Caki2 (cell line): ENCODE results near the gene CDK5. TPM values are rescaled to one million over a fixed set of nuclear protein-coding genes. Genes with fewer than 3 reads are reported as not detected.
"Not testable (repeated sequence)": the region's sequence is repeated elsewhere in the genome, so short reads cannot be mapped to it uniquely, and the experiment has no call there.

Source experiments
- DNase-seq: peaks from one replicate; pipeline ENCODE4 v3.0.0-alpha.2; 2015; ENCODE audit warnings: low read depth
- in situ Hi-C: cut with HindIII; loops from 2 replicates; pipeline ENCODE4 v1.10.0; 2016; ENCODE audit warnings: low sequenced_read_pairs, low pct_unique_long_range_greater_than_20kb, mixed read lengths
- total RNA-seq: library from RNA; depleted of rRNA; stranded (reverse); fragments of >200 nt; shearing (Covaris generic); gene quantifications from 2 replicates; pipeline ENCODE4 v1.2.3, GENCODE V29; 2014; ENCODE audit warnings: low replicate concordance; rRNA removed

The CDK5 gene
- total RNA-seq, 1 experiment from 2014 or later, result 37.2 TPM

DNA sequence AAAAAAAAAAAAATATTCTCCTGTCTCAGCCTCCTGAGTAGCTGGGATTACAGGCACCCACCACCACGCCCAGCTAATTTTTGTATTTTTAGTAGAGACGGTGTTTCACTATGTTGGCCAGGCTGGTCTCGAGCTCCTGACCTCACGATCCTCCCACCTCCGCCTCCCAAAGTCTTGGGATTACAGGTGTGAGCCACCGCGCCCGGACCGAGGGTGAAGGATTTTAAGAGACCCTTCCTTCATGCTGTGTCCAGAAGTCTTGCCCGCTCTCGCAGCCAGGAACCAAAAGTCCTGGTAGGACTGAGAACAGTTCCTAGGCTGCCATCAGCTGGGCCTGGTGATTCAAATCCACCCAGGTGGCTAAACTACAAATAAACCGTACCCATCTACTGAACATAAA is 46.1 kb downstream of the CDK5 start:
- DNase-seq, in situ Hi-C loops: not testable (repeated sequence)

DNA sequence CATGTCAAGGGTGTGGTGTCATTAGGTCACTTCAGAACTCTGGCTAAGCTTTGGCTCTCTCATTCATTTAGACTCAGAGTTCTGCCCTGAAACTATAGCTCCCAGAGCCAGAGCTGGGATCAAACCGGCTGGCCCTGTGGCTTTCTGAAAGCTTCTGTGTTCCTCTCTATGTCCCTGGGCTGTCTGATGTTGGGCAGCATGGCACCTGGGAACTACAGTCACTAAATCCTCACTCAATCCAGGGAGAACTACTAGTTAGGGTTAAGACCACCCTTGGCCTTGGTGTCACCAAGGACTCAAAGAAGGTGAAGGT is 46.6 kb downstream of the CDK5 start:
- DNase-seq, result no peak
- in situ Hi-C loops, result no loop called here

DNA sequence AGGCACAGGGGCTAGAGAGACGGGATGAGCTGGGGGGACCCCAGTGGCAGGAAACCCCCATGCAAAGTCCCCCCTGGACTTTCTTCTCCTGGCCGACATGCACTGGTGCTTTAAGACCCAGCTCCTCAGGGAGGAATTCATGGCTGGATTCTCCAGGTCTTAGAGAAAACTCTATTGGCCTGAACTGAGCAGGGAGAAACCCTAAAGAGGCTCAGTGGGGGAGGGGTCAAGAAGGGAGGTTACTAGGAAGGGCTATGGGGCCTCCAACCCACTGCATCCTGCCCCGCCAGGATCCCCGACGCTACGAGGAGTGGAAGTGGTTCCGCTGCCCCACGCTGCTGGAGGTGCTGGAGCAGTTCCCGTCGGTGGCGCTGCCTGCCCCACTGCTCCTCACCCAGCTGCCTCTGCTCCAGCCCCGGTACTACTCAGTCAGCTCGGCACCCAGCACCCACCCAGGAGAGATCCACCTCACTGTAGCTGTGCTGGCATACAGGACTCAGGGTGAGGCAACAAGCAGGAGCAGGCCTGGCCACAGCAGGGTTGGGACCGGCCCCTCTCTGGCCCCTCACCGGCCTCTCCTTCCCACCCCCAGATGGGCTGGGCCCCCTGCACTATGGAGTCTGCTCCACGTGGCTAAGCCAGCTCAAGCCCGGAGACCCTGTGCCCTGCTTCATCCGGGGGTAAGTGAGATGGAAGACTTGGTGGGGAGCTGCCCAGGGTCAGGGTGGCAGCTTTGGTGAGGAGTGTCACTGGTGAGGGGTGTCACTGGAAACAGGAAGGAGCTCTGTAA is 47.2 kb downstream of the CDK5 start:
- DNase-seq, result no peak
- in situ Hi-C loops, result no loop called here

DNA sequence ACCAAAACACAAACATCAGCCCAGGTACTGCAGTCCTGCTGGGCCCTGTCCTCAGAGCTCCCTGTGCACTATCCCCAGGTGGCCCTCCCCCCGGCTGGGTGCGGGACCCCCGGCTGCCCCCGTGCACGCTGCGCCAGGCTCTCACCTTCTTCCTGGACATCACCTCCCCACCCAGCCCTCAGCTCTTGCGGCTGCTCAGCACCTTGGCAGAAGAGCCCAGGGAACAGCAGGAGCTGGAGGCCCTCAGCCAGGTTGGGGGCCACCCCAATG is 47.7 kb downstream of the CDK5 start:
- in situ Hi-C loops, result no loop called here
- no peak for DNase-seq

DNA sequence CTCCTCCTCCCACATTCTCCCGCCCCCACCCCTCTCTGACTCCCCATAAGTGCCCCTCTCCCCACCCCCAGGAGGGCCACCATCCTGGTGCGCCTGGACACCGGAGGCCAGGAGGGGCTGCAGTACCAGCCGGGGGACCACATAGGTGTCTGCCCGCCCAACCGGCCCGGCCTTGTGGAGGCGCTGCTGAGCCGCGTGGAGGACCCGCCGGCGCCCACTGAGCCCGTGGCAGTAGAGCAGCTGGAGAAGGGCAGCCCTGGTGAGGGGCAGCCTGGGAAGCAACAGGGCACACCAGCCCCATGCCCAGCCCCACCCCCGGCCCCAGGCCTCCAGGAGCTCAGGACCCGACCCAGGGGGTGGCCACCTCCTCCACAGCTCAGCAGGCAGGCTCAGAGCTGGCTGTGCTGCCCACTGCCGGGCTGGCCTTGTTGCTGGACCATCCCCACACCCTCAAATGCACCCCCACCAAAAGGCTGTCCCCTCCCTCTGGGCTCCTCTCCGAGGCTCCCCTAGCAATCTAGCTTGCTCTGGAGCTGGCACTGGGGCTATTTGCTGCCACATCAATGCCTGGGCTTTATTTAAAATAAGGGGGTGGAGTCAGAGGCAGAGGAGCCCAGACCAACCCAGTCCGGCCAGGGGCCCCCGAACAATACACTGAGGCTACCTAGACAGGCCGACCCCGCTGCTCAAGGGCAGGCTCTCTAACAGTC is 48.2 kb downstream of the CDK5 start:
- in situ Hi-C loops, result no loop called here
- no peak for DNase-seq

DNA sequence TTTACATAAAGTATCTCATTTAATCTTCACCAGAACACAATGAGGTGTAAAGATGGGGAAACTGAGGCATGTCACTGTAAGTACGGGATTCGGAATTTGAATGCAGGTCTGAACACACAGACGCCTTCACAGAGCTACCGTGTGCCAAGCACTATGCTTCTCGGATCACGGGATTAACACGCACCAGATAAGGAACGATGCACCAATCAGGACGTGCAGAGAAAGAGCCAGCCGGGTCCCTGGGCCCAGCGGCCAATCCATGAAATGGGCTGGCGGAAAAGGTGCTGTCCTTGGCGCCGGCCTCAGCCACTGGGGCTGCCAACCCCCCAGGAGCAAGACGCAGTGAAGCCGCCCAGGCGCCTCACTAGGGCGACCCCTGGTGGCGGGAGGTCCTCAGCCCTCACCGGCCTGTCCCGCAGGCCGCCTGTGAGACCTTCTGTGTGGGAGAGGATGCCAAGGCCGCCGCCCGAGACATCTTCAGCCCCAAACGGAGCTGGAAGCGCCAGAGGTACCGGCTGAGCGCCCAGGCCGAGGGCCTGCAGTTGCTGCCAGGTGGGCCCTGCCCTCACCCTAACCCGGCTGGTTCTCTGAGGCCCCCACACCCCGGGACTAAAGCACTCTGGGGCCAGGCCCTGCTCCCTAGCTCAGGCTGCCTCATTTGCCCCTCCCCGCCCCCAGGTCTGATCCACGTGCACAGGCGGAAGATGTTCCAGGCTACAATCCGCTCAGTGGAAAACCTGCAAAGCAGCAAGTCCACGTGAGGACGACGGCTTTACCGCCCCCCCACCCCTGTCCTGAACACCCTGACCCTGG is 49.0 kb downstream of the CDK5 start:
- peak; percentile 57 for DNase-seq
- in situ Hi-C loops, result no loop called here

DNA sequence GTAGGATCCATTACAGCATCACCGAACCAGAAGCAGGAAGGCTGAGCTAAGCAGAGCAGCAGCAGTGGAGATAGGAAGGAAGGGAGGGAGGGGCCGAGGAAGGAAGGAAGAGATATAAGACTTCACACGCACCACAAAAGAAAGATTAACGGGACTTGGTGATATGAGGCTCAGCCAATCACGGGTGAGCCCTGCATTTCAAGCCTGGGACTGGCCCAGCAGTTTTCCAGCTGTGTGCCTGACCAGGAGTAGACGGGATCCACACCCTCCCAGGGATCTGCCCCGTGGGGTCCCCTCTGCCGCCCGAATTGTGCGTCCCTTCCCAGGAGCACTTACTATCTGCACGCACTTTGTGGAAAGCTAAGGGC is 49.6 kb downstream of the CDK5 start:
- DNase-seq, result no peak
- in situ Hi-C loops, result no loop called here

DNA sequence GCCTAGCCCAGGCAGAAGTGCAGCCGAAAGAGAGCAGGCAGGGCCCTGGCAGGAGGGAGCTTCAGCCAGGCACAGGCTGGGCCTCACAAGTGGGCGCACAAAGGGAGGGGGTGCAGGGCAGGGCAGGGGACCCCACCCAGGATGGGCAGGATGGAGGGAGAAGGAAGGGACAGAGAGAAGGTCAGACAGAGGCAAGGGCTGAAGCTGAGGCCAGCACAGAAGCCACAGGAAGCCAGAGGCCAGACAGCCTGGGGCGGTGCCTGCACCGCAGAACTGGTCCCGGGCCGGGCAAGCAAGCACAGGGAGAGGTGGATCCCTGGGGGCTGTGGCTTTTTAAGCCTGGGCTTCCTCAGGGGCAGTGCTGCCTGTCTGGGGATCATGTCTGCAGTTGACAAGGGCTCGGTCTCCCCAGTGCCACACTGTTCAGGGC is 50.2 kb downstream of the CDK5 start:
- in situ Hi-C loops, result no loop called here
- no peak for DNase-seq

DNA sequence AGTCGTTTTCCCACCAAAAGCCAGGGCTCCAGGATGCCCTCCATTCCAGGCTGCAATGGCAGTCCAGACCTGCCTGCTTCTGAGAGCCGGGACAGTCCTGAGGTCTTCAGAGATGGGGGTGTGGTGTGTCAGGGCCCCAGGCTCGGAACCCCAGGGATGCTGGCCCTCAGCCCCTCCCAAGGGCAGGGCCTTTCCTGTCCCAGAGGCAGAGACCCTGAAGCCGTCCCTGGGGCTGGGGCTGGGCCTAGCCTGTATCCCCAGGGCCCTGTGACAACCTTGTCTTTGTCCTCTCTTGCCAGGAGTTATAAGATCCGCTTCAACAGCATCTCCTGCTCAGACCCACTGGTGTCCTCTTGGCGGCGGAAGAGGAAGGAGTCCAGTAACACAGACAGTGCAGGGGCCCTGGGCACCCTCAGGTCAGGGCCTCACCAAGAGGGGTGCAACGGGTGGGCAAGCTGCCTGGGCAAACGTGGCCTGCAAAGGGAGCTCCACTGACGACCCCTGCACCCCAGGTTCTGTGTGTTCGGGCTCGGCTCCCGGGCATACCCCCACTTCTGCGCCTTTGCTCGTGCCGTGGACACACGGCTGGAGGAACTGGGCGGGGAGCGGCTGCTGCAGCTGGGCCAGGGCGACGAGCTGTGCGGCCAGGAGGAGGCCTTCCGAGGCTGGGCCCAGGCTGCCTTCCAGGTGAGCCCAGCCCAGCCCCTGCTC is 51.0 kb downstream of the CDK5 start:
- in situ Hi-C loops, result no loop called here
- DNase-seq, result no peak

DNA sequence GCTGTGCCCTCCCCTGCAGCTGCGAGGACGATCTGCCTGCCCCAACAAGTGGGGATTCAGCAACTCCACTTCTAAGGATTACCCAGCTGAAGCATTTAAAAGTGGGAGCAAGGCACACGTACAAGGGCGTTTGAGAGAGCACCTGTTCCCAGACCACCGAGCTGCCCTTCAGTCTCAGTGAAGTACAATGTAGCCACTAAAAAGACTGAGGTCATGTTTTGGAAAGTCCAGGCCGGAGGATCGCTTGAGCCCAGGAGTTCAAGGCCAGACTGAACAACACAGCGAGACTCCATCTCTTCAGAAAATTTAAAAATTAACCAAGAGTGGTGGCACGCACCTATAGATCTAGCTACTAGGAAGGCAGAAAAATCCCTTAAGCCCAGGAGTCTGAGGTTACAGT is 52.1 kb downstream of the CDK5 start:
- in situ Hi-C loops, result no loop called here
- no peak for DNase-seq

Other genes starting within 250 kb of the CDK5 start
- gene AOC1, start 205.4 kb downstream of the CDK5 start, total RNA-seq, result not detected in 2 replicates
- gene KCNH2, start 79.6 kb downstream of the CDK5 start, total RNA-seq, result 8.4 and 9.1 TPM in 2 replicates
- gene NOS3, start 66.9 kb downstream of the CDK5 start, total RNA-seq, result 2.9 and 12.0 TPM in 2 replicates
- 0.68 TPM in 1 of 2 replicates, not detected in the other for gene ATG9B, start 33.4 kb downstream of the CDK5 start, total RNA-seq
- gene ABCB8, start 29.4 kb downstream of the CDK5 start, total RNA-seq, result 19.6 and 31.5 TPM in 2 replicates
- gene ASIC3, start 9.4 kb downstream of the CDK5 start, total RNA-seq, result 0.84 and 1.6 TPM in 2 replicates
- gene SLC4A2, start 1.7 kb upstream of the CDK5 start, total RNA-seq, result 237 and 345 TPM in 2 replicates
- 126 and 140 TPM in 2 replicates for gene FASTK, start 22.9 kb upstream of the CDK5 start, total RNA-seq
- gene TMUB1, start 25.6 kb upstream of the CDK5 start, total RNA-seq, result 63.7 and 67.2 TPM in 2 replicates
- 32.6 and 33.8 TPM in 2 replicates for gene AGAP3, start 28.6 kb upstream of the CDK5 start, total RNA-seq
- gene GBX1, start 109.8 kb upstream of the CDK5 start, total RNA-seq, result not detected in 2 replicates
- gene ASB10, start 129.4 kb upstream of the CDK5 start, total RNA-seq, result not detected in 2 replicates
- not detected in 2 replicates for gene H2BK1, start 152.6 kb upstream of the CDK5 start, total RNA-seq
- gene ABCF2, start 169.3 kb upstream of the CDK5 start, total RNA-seq, result 36.8 and 47.9 TPM in 2 replicates
- gene CHPF2, start 174.6 kb upstream of the CDK5 start, total RNA-seq, result 27.5 and 38.2 TPM in 2 replicates
- 12.4 and 13.1 TPM in 2 replicates for gene SMARCD3, start 190.8 kb upstream of the CDK5 start, total RNA-seq